ENCODE data around the gene TNNI2. TPM values are rescaled to one million over a fixed set of nuclear protein-coding genes. Genes with fewer than 3 reads are reported as not detected.

TNNI2 gene
- total RNA-seq, 1 experiment from 2014 or later: not detected

GRCh38 chr11:1831338-1832210 is 7.2 kb upstream of the TNNI2 start:
- H3K27ac ChIP-seq (ENCODE audit: insufficient read length, low read depth, low read length): no peak overlapping the region
- peak overlapping the region; percentile 32 for H3K4me2 ChIP-seq (ENCODE audit: insufficient read depth, insufficient read length, low read length)
- H3K79me2 ChIP-seq (ENCODE audit: insufficient read depth, low read length): no peaks in the 10 kb centered on the region
- H3K27me3 ChIP-seq (ENCODE audit: insufficient read depth, low read length): no peaks in the 10 kb centered on the region
- H3K23ac ChIP-seq (ENCODE audit: insufficient read length, low read depth, low read length): no peak overlapping the region
- no peaks in the 10 kb centered on the region for H3K79me1 ChIP-seq (ENCODE audit: insufficient read depth, low read depth, low read length, poor library complexity, severe bottlenecking)
- H3K14ac ChIP-seq (ENCODE audit: insufficient read depth, low read length): no peak overlapping the region
- no peaks in the 10 kb centered on the region for H4K20me1 ChIP-seq (ENCODE audit: control insufficient read depth, insufficient read depth, insufficient read length)
- no peak for TF ChIP-seq CTCF (conservative IDR thresholded peaks at IDR 0.05)
- no peak overlapping the region for H3K4ac ChIP-seq (ENCODE audit: low read depth, low read length)
- H4K5ac ChIP-seq (ENCODE audit: insufficient read length, low read depth, low read length): no peak overlapping the region
- H3K9ac ChIP-seq (ENCODE audit: extremely low read depth, insufficient read length, low read length): no peak overlapping the region
- H2BK12ac ChIP-seq (ENCODE audit: insufficient read length, low read depth, low read length): no peak overlapping the region
- no peak overlapping the region for H4K91ac ChIP-seq (ENCODE audit: insufficient read length, low read depth, low read length)
- no peak overlapping the region for H2AK5ac ChIP-seq (ENCODE audit: insufficient read length, low read length)
- no peak overlapping the region for H3T11ph ChIP-seq (ENCODE audit: low read length)
- WGBS (ENCODE audit: extremely low coverage, insufficient read length, low lambda C conversion rate): no CpG with 5 or more reads among the region's 26 CpGs
- no peak overlapping the region for H2BK15ac ChIP-seq (ENCODE audit: low read depth, low read length)
- H3K56ac ChIP-seq (ENCODE audit: insufficient read length, low read depth, low read length): no peak overlapping the region
- peaks cover 28% of the 10 kb centered on the region for H3K27me3 Mint-ChIP-seq (ENCODE audit: low read depth)
- DNase-seq: no peak
- H4K8ac ChIP-seq (replicated peaks; ENCODE audit: insufficient read length, low read depth, low read length): no peak overlapping the region
- no peak overlapping the region for H3K18ac ChIP-seq (ENCODE audit: insufficient read length, low read depth, low read length)
- H3K4me1 ChIP-seq (ENCODE audit: insufficient read depth, low read length): no peaks in the 10 kb centered on the region
- H2BK120ac ChIP-seq (ENCODE audit: low read depth, low read length, poor library complexity, severe bottlenecking): no peak overlapping the region
- H3K9me3 Mint-ChIP-seq: no peaks in the 10 kb centered on the region
- no peak overlapping the region for H2BK5ac ChIP-seq (ENCODE audit: insufficient read length, low read length)
- no peaks in the 10 kb centered on the region for H3K9me3 ChIP-seq (ENCODE audit: control insufficient read depth, low read depth, low read length)
- peaks cover 3% of the 10 kb centered on the region for H3K23me2 ChIP-seq (ENCODE audit: insufficient read length, low read depth, low read length, poor library complexity, severe bottlenecking)
- H3K36me3 Mint-ChIP-seq (ENCODE audit: insufficient read depth in 1 of 3, low read depth in 3 of 3): no peaks in the 10 kb centered on the region
- no peak overlapping the region for H2AFZ ChIP-seq (ENCODE audit: low read length)
- H3K27ac Mint-ChIP-seq: no peak overlapping the region
- no peak overlapping the region for H2BK20ac ChIP-seq (ENCODE audit: low read depth, low read length, poor library complexity, severe bottlenecking)
- H3K4me3 Mint-ChIP-seq: peak overlapping the region; percentile 35 to 67
- H3K4me1 Mint-ChIP-seq: peaks cover 3 to 9% of the 10 kb centered on the region in 2 experiments; a peak in 3 of 4 replicates

Data from H9 (cell line).